ENCODE data around the gene MICAL2. TPM values are rescaled to one million over a fixed set of nuclear protein-coding genes. Genes with fewer than 3 reads are reported as not detected.
A peak's percentile ranks its signal among the peaks of the same experiment; 100 is the strongest.

Gene MICAL2
- total and polyA plus RNA-seq, 2 of the 13 experiments (the other 11 are each of a cell fraction or from before 2014, with no cell fraction given), result 0.78 to 1.1 TPM

- no peak for TF ChIP-seq ATF6 (CRISPR knock-in tag; conservative IDR thresholded peaks at IDR 0.05)
- no peak for TF ChIP-seq FOXA3 (CRISPR knock-in tag; IDR thresholded peaks at IDR 0.05)
- TF ChIP-seq ZNF3 (CRISPR knock-in tag; IDR thresholded peaks at IDR 0.05), result no peak
- no peak for TF ChIP-seq ZMAT3 (CRISPR knock-in tag; conservative IDR thresholded peaks at IDR 0.05)
- no peak for TF ChIP-seq ZNF776 (CRISPR knock-in tag; IDR thresholded peaks at IDR 0.05)
- peak; percentile 60; the same call in 1 of the 2 replicates for TF ChIP-seq ESRRA (CRISPR knock-in tag; IDR thresholded peaks at IDR 0.05; ENCODE audit: low read depth)
- 0 out of 2 replicates have a peak, but pooled peaks have one; percentile 32 for TF ChIP-seq PATZ1 (CRISPR knock-in tag; IDR thresholded peaks at IDR 0.05)
- no peak for TF ChIP-seq IKZF5 (CRISPR knock-in tag; IDR thresholded peaks at IDR 0.05)
- no peak for TF ChIP-seq SOX13 (IDR thresholded peaks at IDR 0.05)
- peak in 1 of 2 experiments; percentile 56; a peak in 2 of 4 replicates for TF ChIP-seq SOX13 (CRISPR knock-in tag; conservative IDR thresholded peaks at IDR 0.05 in 1 of 2, IDR thresholded peaks at IDR 0.05 in 1 of 2)
- TF ChIP-seq TERF1 (CRISPR knock-in tag; IDR thresholded peaks at IDR 0.05), result no peak
- TF ChIP-seq ZFP91 (CRISPR knock-in tag; IDR thresholded peaks at IDR 0.05; ENCODE audit: borderline replicate concordance), result peak; percentile 25; the same call in 1 of the 2 replicates
- no peak for TF ChIP-seq MAFK (conservative IDR thresholded peaks at IDR 0.05 in 1 of 2, IDR thresholded peaks at IDR 0.05 in 1 of 2; ENCODE audit: low read length in 2 of 2)
- TF ChIP-seq NFAT5 (CRISPR knock-in tag; IDR thresholded peaks at IDR 0.05), result no peak
Observed at GRCh38 chr11:12085371-12086251, 24.8 kb upstream of the MICAL2 start (continued).
